ENCODE measurements around the gene DNAL1. TPM values are rescaled to one million over a fixed set of nuclear protein-coding genes. Genes with fewer than 3 reads are reported as not detected.
A peak's percentile ranks its signal among the peaks of the same experiment; 100 is the strongest.
"Not testable (repeated sequence)": the region's sequence is repeated elsewhere in the genome, so short reads cannot be mapped to it uniquely, and the experiment has no call there.

Gene DNAL1
- total RNA-seq, 8 experiments from 2014 or later = 9.7 to 32.1 (median 12.2) TPM

GRCh38 chr14:73686901-73687300, 42.1 kb downstream of the DNAL1 start:
- in situ Hi-C loops (cut with MboI; ENCODE audit: low pct_unique_long_range_greater_than_20kb in 2 of 9, low sequenced_read_pairs in 9 of 9, unreplicated experiment in 9 of 9) = no loop called here

GRCh38 chr14:73694083-73694482, 49.3 kb downstream of the DNAL1 start:
- in situ Hi-C loops (cut with MboI; ENCODE audit: low pct_unique_long_range_greater_than_20kb in 2 of 9, low sequenced_read_pairs in 9 of 9, unreplicated experiment in 9 of 9) = no loop called here
- WGBS, 10 experiments = 88 to 100% (median 100%) methylated on average over 1 to 2 of the region's 2 CpGs; no CpG with 5 or more reads in 2 of the 10 experiments
- no peak overlapping the region for H3K27ac ChIP-seq
- H3K4me3 ChIP-seq = no peak overlapping the region
- ATAC-seq (replicated peaks in 6 of 8) = no peak
- H3K4me1 ChIP-seq (replicated peaks in 1 of 2) = no peaks in the 10 kb centered on the region

More at GRCh38 chr14:73686901-73687300, 42.1 kb downstream of the DNAL1 start:
- Histone ChIP-seq H3K4me1 (replicated peaks in 1 of 2) (no peaks in the 10 kb centered on the region), H3K4me3 (no peak overlapping the region), H3K27ac (no peak overlapping the region)
- WGBS, 10 experiments = 67 to 100% (median 92%) methylated on average over 2 to 3 of the region's 3 CpGs
- ATAC-seq (replicated peaks in 6 of 8) = no peak

- 94 to 100% (median 100%) methylated on average over 1 to 2 of the region's 2 CpGs; no CpG with 5 or more reads in 5 of the 10 experiments for WGBS, 10 experiments
Observed at GRCh38 chr14:73695082-73695481, 50.3 kb downstream of the DNAL1 start.

GRCh38 chr14:73695997-73696396, 51.2 kb downstream of the DNAL1 start:
- no peak overlapping the region for H3K27ac ChIP-seq
- H3K4me3 ChIP-seq = no peak overlapping the region
- 81 to 100% (median 97%) methylated on average over 1 to 2 of the region's 2 CpGs for WGBS, 10 experiments
- ATAC-seq (replicated peaks in 6 of 8) = no peak
- no peaks in the 10 kb centered on the region for H3K4me1 ChIP-seq (replicated peaks in 1 of 2)
- in situ Hi-C loops (cut with MboI; ENCODE audit: low pct_unique_long_range_greater_than_20kb in 2 of 9, low sequenced_read_pairs in 9 of 9, unreplicated experiment in 9 of 9) = no loop called here

More at GRCh38 chr14:73695082-73695481, 50.3 kb downstream of the DNAL1 start:
- ATAC-seq (replicated peaks in 6 of 8) = no peak
- H3K4me1 ChIP-seq (replicated peaks in 1 of 2) = no peaks in the 10 kb centered on the region
- in situ Hi-C loops (cut with MboI; ENCODE audit: low pct_unique_long_range_greater_than_20kb in 2 of 9, low sequenced_read_pairs in 9 of 9, unreplicated experiment in 9 of 9) = no loop called here
- H3K27ac ChIP-seq = no peak overlapping the region
- H3K4me3 ChIP-seq = no peak overlapping the region

GRCh38 chr14:73696466-73697400, 51.9 kb downstream of the DNAL1 start:
- Histone ChIP-seq H3K4me3 (no peak overlapping the region), H3K4me1 (replicated peaks in 1 of 2) (no peaks in the 10 kb centered on the region), H3K27ac (no peak overlapping the region)
- peak in 2 of 8 experiments; percentile 89 to 91 for ATAC-seq (replicated peaks in 6 of 8)
- WGBS, 10 experiments = 36 to 100% (median 83%) methylated on average over 1 to 2 of the region's 2 CpGs; no CpG with 5 or more reads in 1 of the 10 experiments
- in situ Hi-C loops (cut with MboI; ENCODE audit: low pct_unique_long_range_greater_than_20kb in 2 of 9, low sequenced_read_pairs in 9 of 9, unreplicated experiment in 9 of 9) = no loop called here

GRCh38 chr14:73700325-73700724, 55.5 kb downstream of the DNAL1 start:
- no peaks in the 10 kb centered on the region for H3K4me1 ChIP-seq (replicated peaks in 1 of 2)
- 40 to 100% (median 83%) methylated on average over 1 of the region's 1 CpG; no CpG with 5 or more reads in 4 of the 10 experiments for WGBS, 10 experiments
- in situ Hi-C loops (cut with MboI; ENCODE audit: low pct_unique_long_range_greater_than_20kb in 2 of 9, low sequenced_read_pairs in 9 of 9, unreplicated experiment in 9 of 9) = no loop called here
- no peak for ATAC-seq (replicated peaks in 6 of 8)
- H3K4me3 ChIP-seq = no peak overlapping the region
- no peak overlapping the region for H3K27ac ChIP-seq

- H3K4me1 ChIP-seq (replicated peaks in 1 of 2); ATAC-seq (replicated peaks in 6 of 8); H3K4me3 ChIP-seq; in situ Hi-C loops (cut with MboI; ENCODE audit: low pct_unique_long_range_greater_than_20kb in 2 of 9, low sequenced_read_pairs in 9 of 9, unreplicated experiment in 9 of 9); H3K27ac ChIP-seq: not testable (repeated sequence)
- 60 to 100% methylated on average over 1 to 2 of the region's 4 CpGs; no CpG with 5 or more reads in 8 of the 10 experiments for WGBS, 10 experiments
Observed at GRCh38 chr14:73708076-73708475, 63.3 kb downstream of the DNAL1 start.

- Histone ChIP-seq H3K4me1 (replicated peaks in 1 of 2) (peaks cover 7 to 8% of the 10 kb centered on the region in 2 donors), H3K27ac (no peak overlapping the region), H3K4me3 (no peak overlapping the region)
- in situ Hi-C loops (cut with MboI; ENCODE audit: low pct_unique_long_range_greater_than_20kb in 2 of 9, low sequenced_read_pairs in 9 of 9, unreplicated experiment in 9 of 9) = no loop called here
- ATAC-seq (replicated peaks in 6 of 8) = no peak
- 84 to 100% (median 92%) methylated on average over 2 to 8 of the region's 8 CpGs; no CpG with 5 or more reads in 1 of the 10 experiments for WGBS, 10 experiments
Observed at GRCh38 chr14:73709904-73710469, 65.2 kb downstream of the DNAL1 start.

- no peak overlapping the region for H3K27ac ChIP-seq
- 83 to 100% (median 100%) methylated on average over 1 to 4 of the region's 5 CpGs; no CpG with 5 or more reads in 3 of the 10 experiments for WGBS, 10 experiments
- H3K4me3 ChIP-seq = peak overlapping the region in 2 of 5 donors; percentile 56 to 76
- peaks cover 12 to 15% of the 10 kb centered on the region in 2 donors for H3K4me1 ChIP-seq (replicated peaks in 1 of 2)
- in situ Hi-C loops (cut with MboI; ENCODE audit: low pct_unique_long_range_greater_than_20kb in 2 of 9, low sequenced_read_pairs in 9 of 9, unreplicated experiment in 9 of 9) = no loop called here
- ATAC-seq (replicated peaks in 6 of 8) = no peak
Observed at GRCh38 chr14:73710737-73711136, 66.0 kb downstream of the DNAL1 start.

- WGBS, 10 experiments = 2 to 59% (median 32%) methylated on average over 3 to 11 of the region's 11 CpGs; no CpG with 5 or more reads in 3 of the 10 experiments
- in situ Hi-C loops (cut with MboI; ENCODE audit: low pct_unique_long_range_greater_than_20kb in 2 of 9, low sequenced_read_pairs in 9 of 9, unreplicated experiment in 9 of 9) = no loop called here
- Histone ChIP-seq H3K4me3 (peak overlapping the region; percentile 56 to 89 (median 76)), H3K4me1 (replicated peaks in 1 of 2) (peaks cover 16 to 21% of the 10 kb centered on the region in 2 donors), H3K27ac (peak overlapping the region in 1 of 2 donors; percentile 92)
- ATAC-seq (replicated peaks in 6 of 8) = no peak
Observed at GRCh38 chr14:73712071-73712506, 67.3 kb downstream of the DNAL1 start.

- in situ Hi-C loops (cut with MboI; ENCODE audit: low pct_unique_long_range_greater_than_20kb in 2 of 9, low sequenced_read_pairs in 9 of 9, unreplicated experiment in 9 of 9) = no loop called here
- H3K27ac ChIP-seq = peak overlapping the region; percentile 92 to 97
- peak overlapping the region; percentile 56 to 89 (median 76) for H3K4me3 ChIP-seq
- 0 to 12% (median 0%) methylated on average over 1 to 16 of the region's 20 CpGs; no CpG with 5 or more reads in 3 of the 10 experiments for WGBS, 10 experiments
- peak in 6 of 8 experiments; percentile 2 to 9 (median 4) for ATAC-seq (replicated peaks in 6 of 8)
- peaks cover 22 to 27% of the 10 kb centered on the region in 2 donors for H3K4me1 ChIP-seq (replicated peaks in 1 of 2)
Observed at GRCh38 chr14:73712540-73713180, 67.9 kb downstream of the DNAL1 start.

- 0 to 40% (median 0%) methylated on average over 1 to 11 of the region's 21 CpGs; no CpG with 5 or more reads in 2 of the 10 experiments for WGBS, 10 experiments
- H3K4me3 ChIP-seq = peak overlapping the region; percentile 56 to 89 (median 76)
- H3K4me1 ChIP-seq (replicated peaks in 1 of 2) = peaks cover 29 to 33% of the 10 kb centered on the region in 2 donors
- ATAC-seq (replicated peaks in 6 of 8) = peak in 3 of 8 experiments; percentile 1 to 2 (median 1)
- in situ Hi-C loops (cut with MboI; ENCODE audit: low pct_unique_long_range_greater_than_20kb in 2 of 9, low sequenced_read_pairs in 9 of 9, unreplicated experiment in 9 of 9) = no loop called here
- peak overlapping the region; percentile 92 to 97 for H3K27ac ChIP-seq
Observed at GRCh38 chr14:73713206-73713802, 68.5 kb downstream of the DNAL1 start.

Data from motor neuron (in vitro differentiated cells).